AG04450 (cell line): ENCODE measurements around the gene ROGDI. TPM values are rescaled to one million over a fixed set of nuclear protein-coding genes. Genes with fewer than 3 reads are reported as not detected.

Experiments used
- CTCF ChIA-PET: fragments of 300-600, 350-600 bp; formaldehyde crosslinking; extraction: SDS; loops from one replicate; lab custom pipeline; 2022; ENCODE audit warnings: antibody characterized with exemption, inconsistent platforms; lab: Charles Lee
- POLR2A ChIA-PET: fragments of 350-600 bp; formaldehyde crosslinking; extraction: SDS; loops from one replicate; lab custom pipeline; 2021; ENCODE audit warnings: antibody characterized with exemption, inconsistent platforms; lab: Yijun Ruan, JAX
- DNase-seq: peaks from one replicate; pipeline ENCODE4 v3.0.0-alpha.2; 2011; ENCODE audit warnings: low read depth, low spot score
- H3K27ac ChIP-seq: one replicate; pipeline ENCODE4 v1.5.1; 2012; ENCODE audit warnings: low read depth, low read length, control low read depth
- H3K27me3 ChIP-seq: one replicate; pipeline ENCODE4 v1.6.0; 2012; ENCODE audit warnings: low read length; ENCODE audit not compliant: control insufficient read depth, insufficient read depth
- H3K4me3 ChIP-seq: 2 replicates; pipeline ENCODE4 v1.5.1; 2011; ENCODE audit warnings: mild to moderate bottlenecking, low read depth, low read length, control low read depth
- H3K9me3 ChIP-seq: 2 replicates; pipeline ENCODE4 v1.5.1; 2012; ENCODE audit warnings: low read length; ENCODE audit not compliant: control insufficient read depth, insufficient read depth
- CTCF ChIP-seq: IDR thresholded peaks from 2 replicates; pipeline ENCODE4 v1.5.1; 2011; ENCODE audit warnings: low read depth, low read length, control low read depth, inconsistent platforms
- polyA plus RNA-seq: library from polyadenylated mRNA; depleted of rRNA; stranded (reverse); fragments of >200 nt; gene quantifications from 2 replicates; pipeline ENCODE4 v1.2.3, GENCODE V29; 2011; rRNA removed
- small RNA-seq: library from RNA; depleted of rRNA; stranded (forward); fragments of <200 nt; gene quantifications from one replicate; pipeline ENCODE3, GENCODE V24; 2012; ENCODE audit warnings: low read depth; ENCODE audit not compliant: insufficient read length

ROGDI gene
- polyA plus RNA-seq, 1 experiment, result 9.2 TPM

- TF ChIP-seq CTCF, result no peak
- Histone ChIP-seq H3K9me3 (no peaks in the 10 kb centered on the region; the same call in 1 of the 2 replicates), H3K27ac (no peak overlapping the region), H3K27me3 (no peaks in the 10 kb centered on the region), H3K4me3 (no peak overlapping the region)
- no peak for DNase-seq
- POLR2A ChIA-PET, result no interaction called here
- CTCF ChIA-PET, result no interaction called here
Measured at GRCh38 chr16:4747906-4748681, 54.3 kb downstream of the ROGDI start.

GRCh38 chr16:4746991-4747574 is 55.4 kb downstream of the ROGDI start:
- no peak for TF ChIP-seq CTCF
- H3K27me3 ChIP-seq, result no peaks in the 10 kb centered on the region
- H3K9me3 ChIP-seq, result no peaks in the 10 kb centered on the region
- H3K27ac ChIP-seq, result no peak overlapping the region
- ChIA-PET CTCF (no interaction called here), POLR2A (interaction anchor here (0.7 to 2.9 kb wide), 3 partner anchors 12 to 18 kb away, joined by 3 to 9 read pairs (median 4); partner anchors contain the start of genes ANKS3 and DNAAF8)
- no peak overlapping the region for H3K4me3 ChIP-seq
- no peak for DNase-seq

Small RNAs within 50 kb of the gene (small RNA-seq; reads per million reads assigned to genes)
- gene RF00017, result not detected

Other genes with a start within 250 kb of the ROGDI start
- not detected in 2 replicates for gene C16orf96, start 246.3 kb downstream of the ROGDI start, polyA plus RNA-seq
- gene UBALD1, start 187.7 kb downstream of the ROGDI start, polyA plus RNA-seq, result 4.1 and 6.1 TPM in 2 replicates
- 3.4 and 8.6 TPM in 2 replicates for gene MGRN1, start 177.8 kb downstream of the ROGDI start, polyA plus RNA-seq
- gene NUDT16L1, start 109.1 kb downstream of the ROGDI start, polyA plus RNA-seq, result 25.2 and 29.3 TPM in 2 replicates
- gene ANKS3, start 68.4 kb downstream of the ROGDI start, polyA plus RNA-seq, result 14.0 and 15.0 TPM in 2 replicates
- gene DNAAF8, start 68.1 kb downstream of the ROGDI start, polyA plus RNA-seq, result 0.89 and 1.6 TPM in 2 replicates
- gene ZNF500, start 35.5 kb downstream of the ROGDI start, polyA plus RNA-seq, result 3.1 and 4.2 TPM in 2 replicates
- gene SEPTIN12, start 14.3 kb downstream of the ROGDI start, polyA plus RNA-seq, result not detected in 2 replicates
- not detected in 2 replicates for gene SMIM22, start 7.3 kb downstream of the ROGDI start, polyA plus RNA-seq
- gene GLYR1, start 44.7 kb upstream of the ROGDI start, polyA plus RNA-seq, result 44.2 and 46.3 TPM in 2 replicates
- 11.2 TPM in 2 replicates for gene UBN1, start 44.8 kb upstream of the ROGDI start, polyA plus RNA-seq
- 2.0 and 2.2 TPM in 2 replicates for gene PPL, start 134.5 kb upstream of the ROGDI start, polyA plus RNA-seq
- gene SEC14L5, start 155.7 kb upstream of the ROGDI start, polyA plus RNA-seq, result 0.05 and 0.06 TPM in 2 replicates
- gene NAGPA, start 231.3 kb upstream of the ROGDI start, polyA plus RNA-seq, result 7.9 and 8.9 TPM in 2 replicates